HG03097 (cell line): ENCODE data around the gene ZNF544.

ENCODE experiments used
- ATAC-seq: cut with Tn5 transposase; IDR thresholded peaks from one replicate; pipeline ENCODE4 v1.9.1; 2021; ENCODE audit not compliant: unreplicated experiment, low FRiP score

The ZNF544 gene

DNA sequence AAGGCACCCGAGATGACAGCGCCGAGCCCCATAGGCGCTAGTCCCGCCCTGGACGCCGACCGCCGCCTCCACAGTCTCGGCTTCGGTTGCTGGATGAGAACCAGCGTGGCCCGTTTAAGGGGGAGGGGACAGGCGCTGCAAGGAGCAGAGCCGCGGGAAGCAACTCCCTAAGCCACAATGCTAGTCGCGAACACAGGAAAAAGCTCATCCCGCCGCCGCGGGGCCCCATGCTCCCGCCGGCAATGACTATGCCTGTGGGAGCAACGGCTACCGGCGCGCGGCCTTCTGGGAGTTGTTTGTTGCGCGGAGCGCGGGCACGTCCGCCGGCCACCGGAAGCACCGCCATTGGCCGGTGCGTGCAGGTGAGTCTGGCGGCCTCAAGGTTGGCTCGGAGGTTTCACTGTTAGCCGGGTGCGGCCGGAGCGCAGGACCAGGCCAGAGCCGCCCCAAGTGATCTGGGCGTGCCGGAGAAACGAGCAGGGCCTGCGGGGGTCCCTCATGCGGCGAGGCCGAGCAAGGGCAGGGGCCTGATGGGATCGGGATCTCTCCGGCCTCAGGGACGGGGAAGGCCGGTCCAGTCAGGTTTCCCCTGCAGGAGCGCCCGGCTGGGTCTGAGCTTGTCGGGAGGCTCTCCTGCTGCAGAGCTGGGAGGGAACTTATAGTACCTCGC is at the start of gene ZNF544:
TSS of gene ZNF544 (plus strand) at position 330 of the 670 bp plus-strand sequence. CDS start 15,110 bp downstream, outside the sequence.
- peak; percentile 84 for ATAC-seq

DNA sequence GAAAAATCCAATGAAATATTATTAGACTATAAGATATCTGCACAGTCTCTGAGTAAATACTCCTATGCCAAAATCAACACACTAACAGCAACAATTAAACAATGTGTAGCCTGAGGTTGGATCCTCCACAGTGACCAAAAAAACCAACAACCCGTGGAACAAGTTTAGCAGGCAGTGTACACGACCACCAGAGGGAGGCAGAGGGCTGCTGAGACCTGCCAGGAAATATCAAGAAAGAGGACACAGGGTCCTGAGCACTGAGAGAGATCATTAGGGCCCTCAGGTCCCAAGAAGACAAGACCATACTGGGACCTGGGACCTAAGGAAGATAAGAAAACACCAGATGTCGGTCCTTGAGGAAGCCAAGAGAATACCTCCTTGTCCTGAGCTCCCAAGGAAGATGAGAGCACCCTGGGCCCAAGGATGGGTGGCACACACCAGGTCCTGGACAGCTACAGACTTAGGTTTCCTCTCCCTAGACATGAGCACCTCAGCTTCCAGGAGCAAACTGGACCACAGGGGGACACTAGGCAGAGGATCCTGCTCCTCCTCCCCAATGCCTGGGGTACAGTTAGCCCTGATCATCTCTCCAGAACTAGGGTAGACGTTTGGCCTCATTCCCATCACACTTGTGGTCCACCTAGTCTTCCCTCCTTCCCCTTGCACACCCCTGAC is 46.7 kb upstream of the ZNF544 start:
- no peak for ATAC-seq

DNA sequence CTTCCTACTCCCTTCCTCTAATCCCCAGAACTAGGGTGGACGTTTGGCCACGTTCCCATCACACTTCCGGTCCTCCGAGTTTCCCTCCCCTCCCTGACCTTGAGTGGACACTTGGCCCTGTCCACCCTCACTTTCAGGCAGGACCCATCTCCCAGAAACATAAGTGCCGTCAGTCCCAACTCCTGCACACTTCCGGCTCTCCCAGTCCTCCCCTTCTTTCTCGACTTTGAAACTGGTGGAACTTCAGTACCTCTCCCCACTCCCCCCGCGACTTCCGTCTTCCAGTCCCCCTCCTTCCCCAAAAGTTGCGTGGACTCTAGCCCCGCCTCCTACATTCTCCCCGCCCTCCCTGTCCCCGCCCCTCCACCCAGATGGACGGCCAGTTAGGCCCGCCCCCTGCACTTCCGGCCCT is 46.1 kb upstream of the ZNF544 start:
- no peak for ATAC-seq

DNA sequence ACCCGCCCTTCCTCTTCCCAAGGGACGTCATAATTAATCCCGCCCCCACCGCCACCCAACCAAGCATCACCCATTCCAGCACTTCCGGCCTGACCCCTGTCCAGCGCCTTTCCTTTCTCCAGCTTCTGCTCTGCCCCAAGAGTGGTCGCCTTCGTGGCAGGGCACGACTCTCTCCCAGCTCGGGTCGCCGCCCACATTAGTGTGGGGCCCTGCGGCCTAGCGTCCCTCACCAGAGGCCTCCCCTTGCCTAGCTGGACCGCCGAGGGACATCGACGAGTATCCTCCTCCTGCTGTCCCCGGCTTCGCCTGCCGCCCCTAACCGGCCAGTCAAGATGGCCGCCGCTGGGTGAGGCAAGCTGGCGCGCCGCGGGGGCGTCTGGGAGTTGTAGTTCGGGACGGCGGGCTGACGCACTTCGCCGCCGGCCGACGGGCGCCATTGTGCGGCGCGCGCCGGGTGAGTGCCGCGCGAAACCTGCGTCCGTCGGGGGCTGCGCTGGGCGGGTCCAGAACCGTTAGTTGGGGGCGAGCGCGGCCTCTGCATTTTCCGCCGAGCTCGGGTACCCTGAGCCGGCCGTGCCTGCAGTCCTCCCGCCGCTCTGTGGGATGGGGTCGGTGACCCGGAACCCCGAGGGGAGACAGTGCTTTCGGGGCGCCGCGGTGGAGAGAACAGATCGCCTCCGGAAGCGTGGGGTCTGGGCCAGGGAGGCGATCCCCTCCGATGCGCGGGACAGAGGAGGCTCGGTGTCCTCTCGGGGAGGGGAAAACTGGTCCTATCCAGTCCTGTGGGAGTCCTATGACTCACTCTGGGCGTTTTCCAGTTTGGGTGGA is 45.5 kb upstream of the ZNF544 start, which contains the start of gene ZNF274:
TSS of gene ZNF274 (plus strand) at position 73 of the 828 bp plus-strand sequence. CDS start 905 bp downstream, outside the sequence.
- peak; percentile 89 for ATAC-seq

DNA sequence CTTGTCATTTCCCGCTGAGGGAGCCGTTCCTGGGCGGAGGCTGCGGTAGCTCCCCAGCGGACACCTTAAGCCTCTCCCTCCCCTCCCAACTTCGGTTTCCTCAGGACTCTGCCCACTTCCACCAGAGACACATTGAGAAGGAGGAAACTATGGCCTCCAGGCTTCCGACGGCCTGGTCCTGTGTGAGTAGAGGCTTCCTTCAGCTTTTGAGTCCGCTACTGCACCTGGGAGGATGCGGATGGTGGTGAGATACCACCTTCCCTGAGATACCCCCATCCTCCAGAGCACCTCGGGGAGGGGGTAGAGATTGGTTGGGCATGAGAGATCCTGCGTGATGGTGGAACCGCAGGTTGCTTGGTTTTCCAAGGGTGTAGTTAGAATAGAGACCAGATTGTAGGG is 44.9 kb upstream of the ZNF544 start:
- peak; percentile 11 for ATAC-seq

DNA sequence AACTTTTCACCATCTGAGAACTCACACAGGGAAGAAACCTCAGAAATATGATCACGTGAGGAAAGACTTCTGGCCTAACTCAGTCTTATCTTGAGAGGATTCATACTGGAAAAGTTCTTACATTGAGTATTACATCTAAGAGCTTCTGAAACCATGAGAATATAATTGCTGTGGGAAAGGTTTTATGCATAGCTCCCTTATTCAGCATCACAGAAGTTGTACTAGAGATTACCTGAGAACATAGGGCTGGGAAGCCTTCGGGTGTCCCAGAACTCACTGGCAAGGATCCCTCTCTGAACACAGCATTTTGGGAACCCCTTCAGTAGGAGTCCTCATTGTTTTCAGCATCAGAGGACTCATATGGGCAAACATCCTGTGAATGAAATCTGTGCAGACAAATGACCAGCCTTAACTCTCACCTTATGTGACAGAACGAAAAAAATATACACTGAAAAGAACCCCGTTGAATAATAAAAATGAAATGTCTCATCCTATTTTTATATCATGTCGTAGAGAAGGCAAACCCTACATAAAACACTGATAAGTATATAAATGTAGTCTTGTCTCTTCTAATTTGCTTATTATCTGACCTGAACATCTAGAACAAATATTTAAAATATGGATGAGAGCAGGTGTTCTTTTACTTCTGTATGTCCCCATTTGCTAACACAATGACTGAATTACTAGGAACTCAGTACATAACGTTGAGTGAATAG is 31.7 kb upstream of the ZNF544 start:
- ATAC-seq = no peak

DNA sequence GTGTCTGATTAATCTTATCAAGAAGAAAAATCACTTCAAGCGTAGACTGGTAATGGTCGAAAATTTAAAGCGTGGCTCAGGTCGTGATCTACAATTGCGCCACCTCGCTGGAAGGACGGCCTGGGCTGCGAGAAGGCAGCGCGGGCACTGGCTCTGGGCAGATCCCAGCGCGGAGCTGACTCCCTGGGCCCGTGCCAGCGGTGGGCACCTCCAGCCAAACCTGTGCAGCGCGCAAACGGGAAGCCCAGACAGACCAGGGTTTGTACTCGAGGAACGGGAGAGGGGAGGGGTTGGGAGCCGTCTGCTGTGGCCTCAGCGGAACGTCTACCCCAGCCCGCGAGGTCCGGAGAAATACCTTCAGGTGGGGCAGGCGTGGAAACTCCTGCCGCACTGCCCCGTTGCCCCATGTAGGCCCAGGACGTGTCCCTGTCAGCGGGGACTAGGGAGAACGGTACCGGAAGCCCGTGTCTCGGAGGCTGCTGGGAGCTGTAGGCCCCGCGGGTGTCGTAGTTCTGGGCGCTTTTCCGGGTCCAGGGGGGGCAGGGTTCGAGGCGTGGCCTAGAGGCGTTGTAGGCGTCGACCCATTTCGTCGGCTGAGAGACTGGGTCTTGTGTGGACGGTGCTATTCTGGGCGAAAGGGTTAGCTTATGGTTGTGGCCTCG is 24.8 kb upstream of the ZNF544 start:
- no peak for ATAC-seq

DNA sequence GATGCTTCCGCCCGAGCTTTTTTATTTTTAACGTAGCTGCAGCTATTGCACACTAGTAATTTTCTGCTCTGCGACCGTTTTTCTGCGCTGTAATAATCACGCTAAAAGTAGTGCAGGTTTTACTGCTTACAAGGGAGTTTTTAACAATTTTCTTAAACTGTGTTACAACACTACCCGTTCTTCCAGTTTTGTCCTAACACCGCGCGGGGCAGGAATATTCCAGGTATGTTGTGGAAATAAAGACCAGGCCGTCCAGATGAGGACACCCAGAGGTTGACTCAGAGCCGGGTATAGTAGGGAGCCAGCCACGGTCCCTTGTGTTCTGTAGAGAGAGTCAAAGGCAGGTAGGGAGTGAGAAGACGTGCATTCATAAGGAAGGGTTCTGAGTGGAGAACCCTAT is 24.1 kb upstream of the ZNF544 start:
- no peak for ATAC-seq

DNA sequence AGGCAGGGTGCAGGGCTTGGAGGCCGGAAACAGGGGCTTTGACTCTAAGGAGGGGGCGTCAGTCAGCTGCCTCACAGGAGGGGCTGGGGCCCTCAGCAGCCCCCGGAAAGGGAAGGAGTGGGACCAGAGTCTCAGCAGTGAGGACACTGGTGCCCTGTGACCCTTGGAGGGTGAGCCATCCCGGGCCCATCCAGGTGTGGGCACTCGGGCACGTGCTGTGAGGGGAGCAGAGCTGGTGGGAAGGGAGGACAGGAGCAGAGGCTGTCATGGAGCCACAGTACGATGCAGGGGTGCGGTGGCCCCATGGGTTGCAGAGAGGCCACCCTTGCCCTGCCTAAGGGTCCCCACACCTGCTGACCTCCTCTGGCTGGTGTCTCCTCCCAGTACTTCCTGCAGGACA is 19.1 kb upstream of the ZNF544 start:
- no peak for ATAC-seq

DNA sequence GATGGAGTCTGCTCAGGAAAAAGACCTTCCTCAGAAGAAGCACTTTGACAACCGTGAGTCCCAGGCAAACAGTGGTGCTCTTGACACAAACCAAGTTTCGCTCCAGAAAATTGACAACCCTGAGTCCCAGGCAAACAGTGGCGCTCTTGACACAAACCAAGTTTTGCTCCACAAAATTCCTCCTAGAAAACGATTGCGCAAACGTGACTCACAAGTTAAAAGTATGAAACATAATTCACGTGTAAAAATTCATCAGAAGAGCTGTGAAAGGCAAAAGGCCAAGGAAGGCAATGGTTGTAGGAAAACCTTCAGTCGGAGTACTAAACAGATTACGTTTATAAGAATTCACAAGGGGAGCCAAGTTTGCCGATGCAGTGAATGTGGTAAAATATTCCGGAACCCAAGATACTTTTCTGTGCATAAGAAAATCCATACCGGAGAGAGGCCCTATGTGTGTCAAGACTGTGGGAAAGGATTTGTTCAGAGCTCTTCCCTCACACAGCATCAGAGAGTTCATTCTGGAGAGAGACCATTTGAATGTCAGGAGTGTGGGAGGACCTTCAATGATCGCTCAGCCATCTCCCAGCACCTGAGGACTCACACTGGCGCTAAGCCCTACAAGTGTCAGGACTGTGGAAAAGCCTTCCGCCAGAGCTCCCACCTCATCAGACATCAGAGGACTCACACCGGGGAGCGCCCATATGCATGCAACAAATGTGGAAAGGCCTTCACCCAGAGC is 16.2 kb upstream of the ZNF544 start:
- no peak for ATAC-seq

DNA sequence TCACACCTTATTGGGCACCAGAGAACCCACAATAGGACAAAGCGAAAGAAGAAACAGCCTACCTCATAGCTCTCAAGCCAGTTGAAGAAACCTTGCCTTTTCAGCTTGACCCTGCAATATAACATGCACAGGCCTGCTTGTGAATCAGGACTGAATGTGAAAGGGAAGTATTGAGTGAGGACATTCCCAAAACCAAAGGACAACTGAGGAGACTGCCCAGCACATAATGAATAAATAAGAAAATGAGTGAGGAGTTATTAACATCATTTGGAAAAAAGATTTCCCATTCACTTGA is 15.7 kb upstream of the ZNF544 start:
- ATAC-seq = no peak

DNA sequence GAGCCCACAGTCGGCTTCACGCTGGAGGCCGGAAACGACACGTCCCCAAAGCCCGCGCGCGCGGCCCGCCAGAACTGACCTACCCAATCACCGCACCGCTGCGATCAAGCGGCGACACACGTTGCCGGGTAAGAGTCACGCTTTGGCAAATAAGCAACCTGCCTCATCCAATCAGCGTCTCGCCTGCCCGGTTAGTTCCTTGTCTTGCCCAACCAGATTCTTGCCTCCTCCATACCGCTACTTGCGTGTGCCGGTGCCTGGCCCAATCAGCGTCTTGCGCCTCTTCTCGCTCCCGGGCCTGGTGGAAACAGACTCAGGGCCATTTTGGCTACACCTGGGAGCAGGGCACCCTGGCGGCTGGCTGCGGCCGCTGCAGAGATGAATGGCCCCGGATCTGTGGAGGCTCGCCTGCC is 11.6 kb upstream of the ZNF544 start:
- no peak for ATAC-seq

DNA sequence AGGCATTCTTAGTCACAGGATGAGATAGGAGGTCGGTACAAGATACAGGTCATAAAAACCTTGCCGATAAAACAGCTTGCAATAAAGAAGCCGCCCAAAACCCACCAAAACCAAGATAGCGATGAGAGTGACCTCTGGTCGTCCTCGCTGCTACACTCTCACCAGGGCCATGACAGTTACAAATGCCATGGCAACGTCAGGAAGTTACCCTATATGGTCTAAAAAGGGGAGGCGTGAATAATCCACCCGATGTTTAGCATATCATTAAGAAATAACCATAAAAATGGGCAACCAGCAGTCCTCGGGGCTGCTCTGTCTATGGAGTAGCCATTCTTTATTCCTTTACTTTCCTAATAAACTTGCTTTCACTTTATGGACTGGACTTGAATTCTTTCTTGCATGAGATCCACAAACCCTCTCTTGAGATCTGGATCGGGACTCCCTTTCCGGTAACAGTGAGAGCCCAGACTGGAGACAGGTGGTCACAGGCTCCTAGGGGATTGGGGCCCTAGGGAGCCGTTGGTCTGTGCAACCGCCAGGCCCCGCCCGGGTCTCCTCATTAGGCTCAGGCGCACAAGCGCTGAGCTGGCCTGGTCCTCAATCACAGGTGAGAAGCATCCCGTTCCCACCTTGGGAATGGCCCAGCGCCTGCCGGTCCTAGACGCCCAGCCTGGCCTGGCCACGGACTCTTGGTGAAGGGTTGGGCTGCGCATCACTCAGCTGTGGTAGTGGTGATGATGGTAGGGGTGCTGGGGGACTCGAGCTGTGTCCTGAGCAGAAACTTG is 10.9 kb upstream of the ZNF544 start:
- ATAC-seq = no peak

DNA sequence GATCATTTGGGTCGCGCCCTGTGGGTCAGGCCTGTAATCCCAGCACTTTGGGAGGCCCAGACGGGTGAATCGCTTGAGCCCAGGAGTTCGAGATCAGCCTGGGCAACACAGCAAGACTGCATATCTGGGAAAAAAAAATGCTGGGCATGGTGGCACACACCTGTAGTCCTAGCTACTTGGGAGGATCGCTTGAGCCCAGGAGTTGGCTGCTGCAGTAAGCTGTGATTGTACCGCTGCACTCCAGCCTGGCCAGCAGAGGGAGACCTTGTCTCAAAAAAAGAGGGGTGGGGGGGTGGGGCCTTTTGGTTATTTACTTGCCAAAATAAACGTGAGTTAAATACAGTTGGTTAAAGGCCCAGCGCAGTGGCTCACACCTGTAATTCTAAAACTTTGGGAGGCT is 9.8 kb upstream of the ZNF544 start:
- no peak for ATAC-seq

DNA sequence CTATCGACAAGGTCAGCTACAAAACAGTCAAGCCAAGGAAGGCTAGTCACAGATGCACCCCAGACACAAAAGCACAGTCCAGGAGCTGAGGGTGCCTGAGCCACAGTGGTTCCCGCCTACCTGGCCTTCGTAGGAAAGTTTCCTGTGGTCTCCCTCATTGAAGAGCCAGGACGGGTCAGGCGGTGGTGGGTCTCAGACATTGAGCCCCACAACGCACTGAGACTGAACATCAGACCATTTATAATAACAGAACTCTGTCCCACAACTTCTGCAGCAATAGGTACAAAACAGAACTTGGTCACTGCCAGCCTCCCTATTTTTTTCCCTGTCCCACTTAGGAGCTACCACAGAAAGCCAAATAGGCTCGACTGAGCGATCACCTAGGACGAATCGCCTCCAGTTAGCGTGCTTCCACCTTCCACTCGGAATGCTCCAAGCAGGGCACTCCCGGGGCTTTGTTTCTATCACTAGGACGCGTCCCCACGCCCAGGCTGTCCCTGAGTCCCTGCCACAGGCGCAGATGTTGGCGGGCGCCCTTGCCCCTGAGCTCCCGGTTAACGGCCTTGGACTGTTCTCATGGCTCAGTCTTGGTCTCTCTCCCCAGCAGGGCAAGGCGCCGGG is 640 bp upstream of the ZNF544 start:
- no peak for ATAC-seq

DNA sequence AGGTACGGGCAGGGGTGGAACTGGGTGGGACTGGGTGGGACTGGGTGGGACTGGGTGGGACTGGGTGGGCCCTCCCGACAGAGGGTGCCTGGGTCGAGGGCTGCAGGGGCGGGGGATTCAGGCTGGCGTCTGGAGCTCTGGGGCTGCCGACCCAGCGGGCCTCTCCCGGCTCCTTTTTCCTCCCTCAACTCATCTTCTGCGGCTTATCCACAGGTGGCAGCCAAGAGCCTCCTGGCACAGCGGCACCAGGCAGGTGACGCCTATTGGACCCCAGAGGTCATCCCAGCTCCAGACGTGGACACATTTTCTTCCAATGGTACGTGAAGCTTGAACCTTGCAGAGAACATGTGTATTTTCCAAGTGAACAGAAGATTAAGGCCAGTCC is 533 bp downstream of the ZNF544 start:
- ATAC-seq = no peak

DNA sequence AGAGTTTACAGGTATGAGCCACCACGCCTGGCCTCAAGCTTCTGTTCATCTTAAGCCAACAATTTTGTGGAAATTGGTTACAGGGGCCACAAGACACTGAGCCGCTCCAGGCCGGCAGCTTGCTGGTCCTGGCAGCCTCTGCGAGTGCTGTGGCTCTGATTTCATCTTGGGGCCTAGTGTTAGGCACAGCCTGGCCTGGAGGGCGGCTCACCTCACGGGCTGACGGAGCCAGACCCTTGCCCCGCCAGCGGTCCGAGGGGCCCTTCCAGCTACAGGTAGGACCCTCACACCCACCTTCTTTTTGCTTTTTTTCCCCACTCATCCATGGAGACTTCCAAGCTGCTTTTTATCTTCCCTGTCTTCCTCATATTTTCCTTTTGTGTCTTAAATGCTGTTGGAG is 8.6 kb downstream of the ZNF544 start:
- ATAC-seq = no peak

DNA sequence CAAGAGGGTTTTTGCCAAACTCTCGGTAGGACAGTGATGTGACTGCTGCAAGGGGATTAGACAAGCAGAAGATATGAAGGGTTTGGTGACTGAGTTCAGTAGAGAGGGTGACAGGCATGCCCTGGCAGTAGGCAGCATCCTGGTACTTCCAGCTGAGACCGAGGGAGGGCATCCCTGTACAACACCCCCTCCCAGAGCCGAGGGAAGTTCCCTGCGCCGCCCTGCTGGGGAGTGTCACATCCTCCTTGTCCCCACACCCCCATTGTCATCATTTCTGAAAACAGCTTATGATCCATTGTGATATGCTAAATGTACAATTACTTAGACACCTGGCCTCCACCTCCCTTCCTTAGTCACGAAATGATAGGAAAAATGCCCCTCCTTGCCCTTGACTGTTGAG is 14.6 kb downstream of the ZNF544 start:
- ATAC-seq = no peak

DNA sequence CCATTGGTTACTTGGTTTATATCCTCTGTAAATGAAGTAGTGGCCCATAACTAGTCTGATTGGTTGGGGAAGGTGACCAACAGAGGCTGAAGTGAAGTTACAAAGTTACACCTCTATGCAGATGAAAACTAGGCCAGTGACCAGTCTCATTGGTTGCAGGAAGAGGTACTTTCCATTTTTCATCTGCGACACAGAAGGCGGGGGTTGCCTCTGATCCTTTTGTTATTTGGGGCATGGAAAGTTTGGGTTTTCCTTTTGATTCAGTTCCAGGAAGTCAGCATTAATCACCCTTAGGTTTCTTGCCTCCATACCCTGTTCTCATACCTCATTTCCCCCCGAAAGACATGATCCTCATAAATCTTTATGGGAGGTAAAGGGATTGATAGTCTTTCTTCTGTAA is 20.2 kb downstream of the ZNF544 start:
- no peak for ATAC-seq
